HFF-Myc (cell line): ENCODE measurements around the gene MYH15.

Experiments used
- DNase-seq: peaks from one replicate; pipeline ENCODE4 v3.0.0-alpha.2; 2011; ENCODE audit warnings: low read depth; ENCODE audit errors: extremely low read depth
- H3K4me3 ChIP-seq: replicated peaks from 2 replicates; pipeline ENCODE4 v1.5.1; 2011; ENCODE audit warnings: low read depth, mild to moderate bottlenecking, control low read depth, low read length
- CTCF ChIP-seq: IDR thresholded peaks from 2 replicates; pipeline ENCODE4 v1.5.1; 2012; ENCODE audit warnings: mild to moderate bottlenecking, low read depth, low read length, control low read depth; ENCODE audit errors: missing control alignments

The MYH15 gene

GRCh38 chr3:108407886-108408285, 102.5 kb downstream of the MYH15 start:
- no peak overlapping the region for H3K4me3 ChIP-seq
- DNase-seq = no peak
- TF ChIP-seq CTCF = no peak

GRCh38 chr3:108406661-108407206, 103.7 kb downstream of the MYH15 start:
- TF ChIP-seq CTCF = peak; percentile 73
- DNase-seq = peak; percentile 62
- H3K4me3 ChIP-seq = no peak overlapping the region

GRCh38 chr3:108406063-108406660, 104.2 kb downstream of the MYH15 start:
- TF ChIP-seq CTCF = no peak
- no peak for DNase-seq
- H3K4me3 ChIP-seq = no peak overlapping the region

- H3K4me3 ChIP-seq = no peak overlapping the region
- no peak for TF ChIP-seq CTCF
- DNase-seq = no peak
Observed at GRCh38 chr3:108404368-108404767, 106.0 kb downstream of the MYH15 start.

- no peak for TF ChIP-seq CTCF
- DNase-seq = no peak
- H3K4me3 ChIP-seq = no peak overlapping the region
Observed at GRCh38 chr3:108403686-108404345, 106.6 kb downstream of the MYH15 start.

- TF ChIP-seq CTCF = no peak
Observed at GRCh38 chr3:108403198-108403597, 107.2 kb downstream of the MYH15 start.

More at GRCh38 chr3:108403198-108403597, 107.2 kb downstream of the MYH15 start:
- no peak for DNase-seq
- no peak overlapping the region for H3K4me3 ChIP-seq
